Neural progenitor cell (in vitro differentiated cells): ENCODE data around the gene ZNF722.
"Not testable (repeated sequence)": the region's sequence is repeated elsewhere in the genome, so short reads cannot be mapped to it uniquely, and the experiment has no call there.

Experiments
- CTCF ChIP-seq: fragments of 200-600 bp; sonication (generic); IDR thresholded peaks from 2 replicates; pipeline ENCODE4 v1.5.1; 2017; ENCODE audit warnings: antibody characterized with exemption, mild to moderate bottlenecking
- EZH2 ChIP-seq: fragments of 200-600 bp; sonication (generic); IDR thresholded peaks from 2 replicates; pipeline ENCODE4 v1.6.1; 2017; ENCODE audit warnings: antibody characterized with exemption, mild to moderate bottlenecking, moderate library complexity
- EZH2phosphoT487 ChIP-seq: fragments of 200-600 bp; sonication (generic); IDR thresholded peaks from 2 replicates; pipeline ENCODE4 v1.6.1; 2017; ENCODE audit warnings: antibody characterized with exemption

GRCh38 chr7:64015496-64015895, 16.8 kb downstream of the ZNF722 start:
- not testable (repeated sequence) for TF ChIP-seq CTCF, EZH2, EZH2phosphoT487
